Measurements from ENCODE around the gene SPATA19. TPM values are rescaled to one million over a fixed set of nuclear protein-coding genes. Genes with fewer than 3 reads are reported as not detected.

The SPATA19 gene
- total and polyA plus RNA-seq, 2 experiments from 2014 or later = not detected

GRCh38 chr11:133832096-133832990 is 13.0 kb downstream of the SPATA19 start:
- no peak for DNase-seq (ENCODE audit: low read depth in 1 of 2, low spot score in 1 of 2)

GRCh38 chr11:133830931-133831907 is 14.1 kb downstream of the SPATA19 start:
- Histone ChIP-seq H3K27me3 (no peaks in the 10 kb centered on the region), H3K27ac (no peak overlapping the region), H3K9me3 (ENCODE audit: low read depth) (no peaks in the 10 kb centered on the region), H3K4me3 (no peak overlapping the region), H3K36me3 (no peaks in the 10 kb centered on the region), H3K4me1 (ENCODE audit: low read depth) (no peaks in the 10 kb centered on the region)
- peak; percentile 7 for TF ChIP-seq CTCF (IDR thresholded peaks at IDR 0.05; ENCODE audit: low read depth, low read length)
- DNase-seq (ENCODE audit: low read depth in 1 of 2, low spot score in 1 of 2) = no peak

More at GRCh38 chr11:133832096-133832990, 13.0 kb downstream of the SPATA19 start:
- no peak overlapping the region for H3K27ac ChIP-seq
- no peaks in the 10 kb centered on the region for H3K36me3 ChIP-seq
- no peaks in the 10 kb centered on the region for H3K4me1 ChIP-seq (ENCODE audit: low read depth)
- no peaks in the 10 kb centered on the region for H3K9me3 ChIP-seq (ENCODE audit: low read depth)
- no peak for TF ChIP-seq CTCF (IDR thresholded peaks at IDR 0.05; ENCODE audit: low read depth, low read length)
- no peaks in the 10 kb centered on the region for H3K27me3 ChIP-seq
- no peak overlapping the region for H3K4me3 ChIP-seq

GRCh38 chr11:133829566-133829965 is 15.7 kb downstream of the SPATA19 start:
- Histone ChIP-seq H3K27me3 (peaks cover 3% of the 10 kb centered on the region), H3K9me3 (ENCODE audit: low read depth) (no peaks in the 10 kb centered on the region), H3K27ac (no peak overlapping the region), H3K4me1 (ENCODE audit: low read depth) (no peaks in the 10 kb centered on the region), H3K36me3 (no peaks in the 10 kb centered on the region), H3K4me3 (no peak overlapping the region)
- DNase-seq (ENCODE audit: low read depth in 1 of 2, low spot score in 1 of 2) = no peak
- no peak for TF ChIP-seq CTCF (IDR thresholded peaks at IDR 0.05; ENCODE audit: low read depth, low read length)

- Histone ChIP-seq H3K27ac (no peak overlapping the region), H3K4me1 (ENCODE audit: low read depth) (no peaks in the 10 kb centered on the region), H3K27me3 (peaks cover 3% of the 10 kb centered on the region)
Observed at GRCh38 chr11:133828871-133829270, 16.4 kb downstream of the SPATA19 start.

More at GRCh38 chr11:133828871-133829270, 16.4 kb downstream of the SPATA19 start:
- no peak for TF ChIP-seq CTCF (IDR thresholded peaks at IDR 0.05; ENCODE audit: low read depth, low read length)
- Histone ChIP-seq H3K4me3 (no peak overlapping the region), H3K36me3 (no peaks in the 10 kb centered on the region), H3K9me3 (ENCODE audit: low read depth) (no peaks in the 10 kb centered on the region)
- no peak for DNase-seq (ENCODE audit: low read depth in 1 of 2, low spot score in 1 of 2)

Measured in cardiac muscle cell (in vitro differentiated cells and primary cell).